ENCODE data around the gene TTC31. TPM values are rescaled to one million over a fixed set of nuclear protein-coding genes. Genes with fewer than 3 reads are reported as not detected.
"Not testable (repeated sequence)": the region's sequence is repeated elsewhere in the genome, so short reads cannot be mapped to it uniquely, and the experiment has no call there.

Gene TTC31
- total RNA-seq, 1 donor from 2014 or later = 39.8 TPM

- ATAC-seq; DNase-seq (ENCODE audit: low spot score): not testable (repeated sequence)
Measured at GRCh38 chr2:74483675-74484164, 839 bp downstream of the TTC31 start.

- ATAC-seq = peak; percentile 6
- DNase-seq (ENCODE audit: low spot score) = no peak
Measured at GRCh38 chr2:74486141-74486540, 3.3 kb downstream of the TTC31 start.

- ATAC-seq (peak; percentile 61), DNase-seq (ENCODE audit: low spot score) (peak; percentile 86)
Measured at GRCh38 chr2:74488643-74489481, 6.0 kb downstream of the TTC31 start.

- no peak for ATAC-seq
- DNase-seq (ENCODE audit: low spot score) = no peak
Measured at GRCh38 chr2:74489906-74490305, 7.0 kb downstream of the TTC31 start.

GRCh38 chr2:74491648-74492544 lies 9.0 kb downstream of the TTC31 start:
- ATAC-seq = peak; percentile 70
- peak; percentile 90 for DNase-seq (ENCODE audit: low spot score)

- no peak for ATAC-seq
- DNase-seq (ENCODE audit: low spot score) = no peak
Measured at GRCh38 chr2:74493546-74493945, 10.7 kb downstream of the TTC31 start.

GRCh38 chr2:74495440-74495839 lies 12.6 kb downstream of the TTC31 start:
- ATAC-seq (no peak), DNase-seq (ENCODE audit: low spot score) (no peak)

- no peak for DNase-seq (ENCODE audit: low spot score)
- ATAC-seq = peak; percentile 1
Measured at GRCh38 chr2:74496997-74497776, 14.3 kb downstream of the TTC31 start.

GRCh38 chr2:74497777-74498499 lies 15.1 kb downstream of the TTC31 start:
- DNase-seq (ENCODE audit: low spot score) (peak; percentile 64), ATAC-seq (peak; percentile 15)

- DNase-seq (ENCODE audit: low spot score) (peak; percentile 74), ATAC-seq (peak; percentile 32)
Measured at GRCh38 chr2:74498500-74499266, 15.8 kb downstream of the TTC31 start.

- ATAC-seq (peak; percentile 30), DNase-seq (ENCODE audit: low spot score) (peak; percentile 62)
Measured at GRCh38 chr2:74499267-74499939, 16.5 kb downstream of the TTC31 start, which contains the start of gene LBX2. Gene LBX2 (minus strand): TSS chr2:74499603. CDS start chr2:74499537, 66 bp downstream.

GRCh38 chr2:74499940-74500577 lies 17.2 kb downstream of the TTC31 start:
- ATAC-seq (no peak), DNase-seq (ENCODE audit: low spot score) (no peak)

- DNase-seq (ENCODE audit: low spot score) (no peak), ATAC-seq (no peak)
Measured at GRCh38 chr2:74500578-74500946, 17.7 kb downstream of the TTC31 start.

- ATAC-seq (no peak), DNase-seq (ENCODE audit: low spot score) (no peak)
Measured at GRCh38 chr2:74501335-74502071, 18.6 kb downstream of the TTC31 start.

GRCh38 chr2:74502147-74502719 lies 19.4 kb downstream of the TTC31 start:
- ATAC-seq = peak; percentile 57
- peak; percentile 88 for DNase-seq (ENCODE audit: low spot score)

- DNase-seq (ENCODE audit: low spot score) = peak; percentile 73
- ATAC-seq = peak; percentile 40
Measured at GRCh38 chr2:74502720-74503505, 20.0 kb downstream of the TTC31 start.

Measured in left lobe of liver (tissue), 2 donors.